Astrocyte of the cerebellum (primary cell): ENCODE results near the gene SH3BP4.

ENCODE experiments used
- DNase-seq: peaks from one replicate; pipeline ENCODE4 v3.0.0-alpha.2; 2011; ENCODE audit warnings: low read depth
- H3K4me3 ChIP-seq: 2 replicates; pipeline ENCODE4 v1.5.1; 2011; ENCODE audit warnings: mild to moderate bottlenecking, low read depth, low read length, moderate library complexity
- CTCF ChIP-seq: IDR thresholded peaks from 2 replicates; pipeline ENCODE4 v1.5.1; 2012; ENCODE audit warnings: low read length, low read depth, moderate library complexity, mild to moderate bottlenecking; ENCODE audit errors: missing control alignments
- in situ Hi-C: cut with HindIII; loops from 2 replicates; pipeline ENCODE4 v1.10.0; 2017; ENCODE audit warnings: low sequenced_read_pairs

The SH3BP4 gene

GRCh38 chr2:234950730-234951663 lies 820 bp upstream of the SH3BP4 start:
- no peak for DNase-seq
- no peak for TF ChIP-seq CTCF
- H3K4me3 ChIP-seq = peak overlapping the region; percentile 47
- in situ Hi-C loops = loop anchor here (25.0 kb wide), 2 partner anchors 264 to 389 kb away; no protein-coding TSS in a partner anchor

GRCh38 chr2:234952270-234953115 lies 676 bp downstream of the SH3BP4 start:
- in situ Hi-C loops = loop anchor here (25.0 kb wide), 2 partner anchors 265 to 390 kb away; no protein-coding TSS in a partner anchor
- TF ChIP-seq CTCF = no peak

GRCh38 chr2:234953116-234954031 lies 1.6 kb downstream of the SH3BP4 start:
- peak overlapping the region; percentile 92 for H3K4me3 ChIP-seq
- TF ChIP-seq CTCF = no peak
- in situ Hi-C loops = loop anchor here (25.0 kb wide), 2 partner anchors 266 to 391 kb away; no protein-coding TSS in a partner anchor
- DNase-seq = no peak

More at GRCh38 chr2:234952270-234953115, 676 bp downstream of the SH3BP4 start:
- peak overlapping the region; percentile 92 for H3K4me3 ChIP-seq
- no peak for DNase-seq

- peak overlapping the region; percentile 92 for H3K4me3 ChIP-seq
- in situ Hi-C loops = loop anchor here (25.0 kb wide), 2 partner anchors 267 to 392 kb away; no protein-coding TSS in a partner anchor
- no peak for TF ChIP-seq CTCF
- no peak for DNase-seq
Measured at GRCh38 chr2:234954551-234954992, 2.8 kb downstream of the SH3BP4 start.

- H3K4me3 ChIP-seq = peak overlapping the region; percentile 92
Measured at GRCh38 chr2:234955091-234955591, 3.3 kb downstream of the SH3BP4 start.

More at GRCh38 chr2:234955091-234955591, 3.3 kb downstream of the SH3BP4 start:
- in situ Hi-C loops = loop anchor here (25.0 kb wide), 2 partner anchors 268 to 393 kb away; no protein-coding TSS in a partner anchor
- no peak for DNase-seq
- TF ChIP-seq CTCF = no peak
